HG03025 (cell line): Measurements from ENCODE around the gene KLHL6.
"Not testable (repeated sequence)": the region's sequence is repeated elsewhere in the genome, so short reads cannot be mapped to it uniquely, and the experiment has no call there.

Experiments used
- ATAC-seq: cut with Tn5 transposase; IDR thresholded peaks from one replicate; pipeline ENCODE4 v1.9.1; 2021; ENCODE audit warnings: mild to moderate bottlenecking, moderate library complexity; ENCODE audit not compliant: unreplicated experiment, low FRiP score

KLHL6 gene

DNA sequence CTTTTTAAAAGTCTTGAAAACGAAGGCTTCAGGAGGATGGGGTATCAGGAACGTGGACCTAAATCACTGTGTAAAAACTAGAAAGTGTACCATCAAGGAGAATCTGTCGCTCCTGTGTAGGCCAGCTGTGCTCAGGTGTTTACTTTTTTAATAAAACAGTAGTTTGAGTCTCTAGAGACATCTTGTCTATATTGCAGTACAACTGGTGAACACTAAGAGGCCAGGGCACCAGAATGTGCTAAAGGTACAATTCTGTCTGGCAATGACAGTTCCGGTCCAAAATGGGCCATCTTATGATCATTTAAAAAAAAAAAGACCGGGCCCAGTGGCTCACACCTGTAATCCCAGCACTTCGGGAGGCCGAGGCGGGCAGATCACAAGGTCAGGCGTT lies 65.3 kb downstream of the KLHL6 start:
- ATAC-seq: no peak

- ATAC-seq: no peak
Observed at GRCh38 chr3:183489455-183490210, 65.9 kb downstream of the KLHL6 start.

DNA sequence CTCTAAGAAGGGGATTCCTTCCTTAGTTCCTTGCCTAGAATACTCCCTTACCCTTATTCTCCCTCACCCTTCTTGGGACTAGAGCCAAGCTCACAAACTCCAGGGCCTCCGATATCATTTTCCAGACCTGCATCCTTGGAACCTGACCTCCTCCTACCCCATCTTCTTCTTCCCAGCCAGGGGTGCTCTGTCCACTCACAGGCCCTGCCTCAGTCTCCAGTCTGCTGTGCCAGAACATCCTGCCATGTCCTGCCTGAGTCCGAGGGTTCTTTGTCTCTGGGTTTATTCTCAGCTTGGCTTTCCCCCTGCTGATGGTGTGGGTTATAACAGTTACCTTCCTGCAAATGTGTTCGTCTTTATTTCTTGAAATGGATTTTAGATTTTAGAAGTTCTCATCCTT lies 67.2 kb downstream of the KLHL6 start:
- no peak for ATAC-seq

DNA sequence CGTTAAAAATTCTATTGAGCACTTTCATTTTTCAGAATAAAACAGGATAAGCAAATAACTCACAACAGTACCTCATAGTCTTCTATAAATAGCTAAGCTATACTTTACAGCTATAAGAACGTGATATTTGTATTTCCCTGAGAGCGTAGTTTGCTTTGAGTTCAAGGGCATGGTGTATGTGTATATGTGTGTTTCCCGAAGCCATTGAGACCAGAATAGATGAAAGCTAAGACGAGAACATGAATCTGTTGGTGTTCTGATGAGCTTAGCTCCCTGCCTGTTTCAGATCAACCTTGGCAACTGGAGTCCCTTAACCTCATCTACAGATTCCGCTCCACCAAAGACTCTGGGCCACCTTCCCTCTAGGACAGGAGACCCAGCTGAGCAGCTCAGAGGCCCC lies 67.6 kb downstream of the KLHL6 start:
- no peak for ATAC-seq

DNA sequence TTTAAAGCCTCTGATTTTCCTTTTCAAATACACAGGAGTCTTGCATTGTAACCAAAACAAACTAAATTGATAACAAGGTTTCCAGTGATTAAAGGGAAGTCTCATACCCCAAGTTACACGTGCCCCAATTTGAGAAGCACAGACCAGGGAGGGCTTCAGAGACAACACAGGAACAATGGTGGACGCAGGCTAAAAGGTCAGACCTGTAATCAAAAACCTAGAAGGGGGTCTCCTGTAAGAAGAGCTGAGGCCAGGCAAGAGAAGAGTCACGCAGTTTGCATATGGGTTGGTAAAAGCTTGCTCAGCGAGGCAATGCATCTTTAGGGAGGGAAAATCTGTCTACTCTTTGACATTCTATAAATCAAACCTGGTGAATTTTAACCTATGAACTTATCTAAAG lies 68.5 kb downstream of the KLHL6 start:
- no peak for ATAC-seq

GRCh38 chr3:183486472-183486871 lies 69.0 kb downstream of the KLHL6 start:
- ATAC-seq: no peak

GRCh38 chr3:183485585-183485984 lies 69.9 kb downstream of the KLHL6 start:
- no peak for ATAC-seq

- no peak for ATAC-seq
Observed at GRCh38 chr3:183485093-183485492, 70.4 kb downstream of the KLHL6 start.

GRCh38 chr3:183484431-183485075 lies 71.0 kb downstream of the KLHL6 start:
- ATAC-seq: no peak

DNA sequence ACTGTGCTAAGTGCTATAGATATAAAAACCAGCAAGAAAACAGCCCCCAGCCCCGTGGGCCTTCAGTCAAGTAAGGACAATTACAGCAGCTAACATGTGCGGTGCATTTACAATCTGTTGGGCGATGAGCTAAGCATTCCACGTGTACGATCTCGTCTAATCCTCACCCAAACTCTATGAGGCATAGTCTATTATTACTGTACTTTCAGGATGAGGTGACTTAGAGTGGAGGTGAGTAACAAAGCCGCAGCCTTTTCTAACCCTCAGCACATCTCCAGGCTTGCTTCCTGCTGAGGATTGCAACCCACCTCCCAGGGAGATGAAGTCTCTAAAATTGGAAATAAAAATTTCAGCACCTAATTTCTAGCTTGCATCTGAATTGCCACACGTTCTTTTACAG lies 73.9 kb downstream of the KLHL6 start:
- ATAC-seq: no peak

DNA sequence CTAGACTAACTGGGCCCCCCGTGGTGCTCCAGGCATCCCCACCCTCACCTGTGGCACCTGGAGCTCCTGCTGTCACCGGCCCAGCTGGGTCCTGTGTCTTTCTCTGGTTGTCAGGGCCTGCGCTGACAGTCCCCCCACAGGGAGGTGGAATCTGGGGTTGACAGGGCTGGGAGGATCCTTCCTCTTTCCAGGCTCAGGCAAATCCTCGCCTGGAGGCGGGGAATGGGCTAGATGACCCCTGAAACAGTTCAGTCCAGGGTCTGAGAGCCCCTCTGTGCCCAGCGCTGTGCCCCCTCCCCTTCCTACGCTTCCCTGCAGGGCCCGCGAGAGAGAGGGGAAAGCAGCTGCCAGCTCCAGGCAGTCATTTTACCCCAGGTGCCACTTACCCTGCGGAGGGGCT lies 77.0 kb downstream of the KLHL6 start:
- ATAC-seq: no peak

DNA sequence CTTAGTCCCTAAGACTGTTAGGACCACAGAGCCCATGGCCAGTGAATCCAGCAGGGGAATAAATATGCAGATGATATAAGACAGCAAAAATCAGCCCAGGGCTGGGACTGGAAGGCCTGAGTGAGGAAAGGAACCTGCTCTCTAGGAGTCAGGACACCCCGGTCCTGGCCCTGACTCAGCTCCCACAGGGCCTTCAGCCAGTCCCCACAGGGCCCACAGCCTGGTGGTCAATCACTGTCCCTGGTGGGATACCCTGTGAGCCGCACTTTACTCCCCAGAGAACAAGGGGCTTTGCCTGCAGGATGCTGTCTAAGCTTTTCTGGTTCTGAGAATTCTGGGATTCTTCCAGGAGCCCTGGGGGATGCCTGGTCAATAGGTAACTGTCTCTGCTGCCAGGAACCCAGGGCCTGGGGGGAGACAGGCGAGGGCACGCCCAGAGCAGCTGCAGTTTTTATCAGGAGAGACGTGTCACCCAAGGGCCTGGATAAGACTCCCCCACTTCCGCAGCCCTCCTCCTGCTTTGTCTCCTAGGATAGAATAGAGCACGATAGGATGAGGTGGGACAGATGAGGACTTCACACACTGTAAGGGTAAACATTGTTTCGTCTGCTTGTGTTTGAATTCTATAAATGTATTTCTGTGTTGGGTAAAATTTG lies 77.6 kb downstream of the KLHL6 start:
- no peak for ATAC-seq

GRCh38 chr3:183475764-183476162 lies 79.7 kb downstream of the KLHL6 start:
- not testable (repeated sequence) for ATAC-seq

GRCh38 chr3:183475016-183475763 lies 80.3 kb downstream of the KLHL6 start:
- ATAC-seq: no peak

DNA sequence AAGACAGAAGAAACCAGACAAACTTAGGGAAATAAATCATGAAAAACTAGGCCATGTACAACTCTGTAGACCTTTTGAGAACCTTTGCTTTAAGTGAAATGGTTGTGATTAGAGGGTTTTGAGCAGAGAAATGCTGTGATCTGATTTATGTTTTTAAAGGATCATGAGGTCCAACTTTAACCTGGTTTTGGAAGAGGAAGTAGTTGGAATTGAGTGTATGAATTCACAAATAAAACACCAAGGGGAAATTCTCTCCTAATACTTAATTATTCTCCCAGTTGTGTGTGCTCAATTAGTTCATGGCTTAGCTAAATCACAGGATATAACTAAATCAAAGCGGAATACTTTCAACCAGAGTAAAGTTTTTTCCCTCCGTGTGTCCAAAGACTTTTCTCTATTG lies 81.5 kb downstream of the KLHL6 start:
- ATAC-seq: no peak

DNA sequence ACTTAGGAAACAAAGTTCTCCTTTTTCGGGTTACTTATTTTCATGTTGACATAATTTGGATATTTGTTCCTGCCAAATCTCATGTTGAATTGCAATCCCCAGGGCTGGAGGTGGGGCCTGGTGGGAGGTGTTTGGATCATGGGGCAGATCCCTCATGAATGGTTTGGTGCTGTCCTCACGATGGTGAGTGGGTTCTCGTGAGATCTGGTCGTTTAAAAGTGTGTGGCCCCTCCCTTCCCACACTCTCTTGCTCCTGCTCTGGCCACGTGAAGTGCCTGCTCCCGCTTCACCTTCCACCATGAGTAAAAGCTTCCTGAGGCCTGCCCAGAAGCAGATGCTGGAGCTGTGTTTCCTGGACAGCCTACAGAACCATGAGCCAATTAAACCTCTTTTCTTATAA lies 83.4 kb downstream of the KLHL6 start:
- ATAC-seq: no peak

- ATAC-seq: no peak
Observed at GRCh38 chr3:183468424-183468823, 87.1 kb downstream of the KLHL6 start.

GRCh38 chr3:183466575-183466974 lies 88.9 kb downstream of the KLHL6 start:
- ATAC-seq: no peak

GRCh38 chr3:183465710-183466109 lies 89.8 kb downstream of the KLHL6 start:
- not testable (repeated sequence) for ATAC-seq

- ATAC-seq: no peak
Observed at GRCh38 chr3:183464480-183464879, 91.0 kb downstream of the KLHL6 start.
